NB4 (cell line): ENCODE results near the gene RXRA.

Experiments used
- CTCF ChIP-seq: IDR thresholded peaks from one replicate; pipeline ENCODE4 v1.5.1; 2012; ENCODE audit warnings: low read depth, low read length
- MYC ChIP-seq: IDR thresholded peaks from 2 replicates; pipeline ENCODE4 v1.6.1; 2011; ENCODE audit warnings: low read depth, low read length
- POLR2A ChIP-seq: IDR thresholded peaks from 2 replicates; pipeline ENCODE4 v1.6.1; 2011; ENCODE audit warnings: mild to moderate bottlenecking; ENCODE audit not compliant: insufficient read length; ENCODE audit errors: extremely low read depth
- TF ChIP-seq, protein P1 (sequence below): IDR thresholded peaks from 2 replicates; pipeline ENCODE4 v1.6.1; 2011; ENCODE audit warnings: low read depth, low read length

DNA sequence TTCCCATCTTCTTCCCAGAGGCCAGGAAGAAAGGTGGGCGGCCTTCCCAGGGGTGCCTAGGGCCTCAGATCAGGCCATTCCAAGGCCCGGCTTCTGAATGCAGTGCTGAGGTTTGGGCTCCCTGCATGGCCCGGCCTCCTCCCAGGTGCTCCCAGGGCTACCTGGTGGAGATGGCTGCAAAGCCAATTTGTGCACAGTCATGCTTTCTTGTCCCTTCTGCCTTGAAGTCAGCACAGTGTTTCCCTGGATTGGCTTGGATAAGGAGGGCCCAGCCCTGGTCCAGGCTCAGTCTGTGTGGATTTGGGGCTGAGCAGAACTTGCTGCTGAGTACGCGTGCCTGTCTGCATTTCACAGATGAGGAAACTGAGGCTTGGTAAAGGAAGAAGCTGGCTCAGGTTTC, 72.5 kb downstream of the RXRA start:
- TF ChIP-seq CTCF (no peak), MYC (no peak), POLR2A (no peak)
- TF ChIP-seq, protein P1, sequence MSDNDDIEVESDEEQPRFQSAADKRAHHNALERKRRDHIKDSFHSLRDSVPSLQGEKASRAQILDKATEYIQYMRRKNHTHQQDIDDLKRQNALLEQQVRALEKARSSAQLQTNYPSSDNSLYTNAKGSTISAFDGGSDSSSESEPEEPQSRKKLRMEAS, result no peak
